ENCODE measurements around the gene MAML3. TPM values are rescaled to one million over a fixed set of nuclear protein-coding genes. Genes with fewer than 3 reads are reported as not detected.

Gene MAML3
- total and polyA plus RNA-seq, 2 of the 13 experiments (the other 11 are each of a cell fraction or from before 2014, with no cell fraction given) = 0.05 to 0.13 TPM

DNA sequence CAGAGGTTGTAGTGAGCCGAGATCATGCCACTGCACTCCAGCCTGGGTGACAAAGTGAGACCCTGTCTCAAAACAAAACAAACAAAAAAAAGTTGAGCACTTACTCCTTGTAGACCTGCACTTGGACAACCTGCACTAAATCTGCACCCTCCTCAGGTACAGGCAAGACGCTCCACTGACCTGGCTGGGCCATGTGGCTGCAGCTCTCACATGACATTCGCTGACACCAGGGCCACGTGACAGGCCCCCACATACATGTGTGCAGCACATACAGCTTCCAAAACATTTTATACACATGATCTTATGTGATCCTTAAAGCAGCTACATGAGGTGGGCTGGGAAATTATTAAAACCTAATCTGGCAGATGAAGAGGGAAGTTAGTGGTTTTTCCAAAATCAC is 425.8 kb downstream of the MAML3 start:
- no peak overlapping the region for H3K9ac ChIP-seq (ENCODE audit: insufficient read depth, low read depth, low read length)
- BruUV-seq (replicated peaks) = no TSS peak
- intact Hi-C loops (cut with micrococcal nuclease; ENCODE audit: unreplicated experiment) (no loop called here), in situ Hi-C loops (cut with HindIII; ENCODE audit: extremely low pct_ligation_motif_present, low pct_unique_long_range_greater_than_20kb) (no loop called here)
- no peak for TF ChIP-seq ELF1 (CRISPR knock-in tag; IDR thresholded peaks at IDR 0.05)
- TF ChIP-seq, protein P1, sequence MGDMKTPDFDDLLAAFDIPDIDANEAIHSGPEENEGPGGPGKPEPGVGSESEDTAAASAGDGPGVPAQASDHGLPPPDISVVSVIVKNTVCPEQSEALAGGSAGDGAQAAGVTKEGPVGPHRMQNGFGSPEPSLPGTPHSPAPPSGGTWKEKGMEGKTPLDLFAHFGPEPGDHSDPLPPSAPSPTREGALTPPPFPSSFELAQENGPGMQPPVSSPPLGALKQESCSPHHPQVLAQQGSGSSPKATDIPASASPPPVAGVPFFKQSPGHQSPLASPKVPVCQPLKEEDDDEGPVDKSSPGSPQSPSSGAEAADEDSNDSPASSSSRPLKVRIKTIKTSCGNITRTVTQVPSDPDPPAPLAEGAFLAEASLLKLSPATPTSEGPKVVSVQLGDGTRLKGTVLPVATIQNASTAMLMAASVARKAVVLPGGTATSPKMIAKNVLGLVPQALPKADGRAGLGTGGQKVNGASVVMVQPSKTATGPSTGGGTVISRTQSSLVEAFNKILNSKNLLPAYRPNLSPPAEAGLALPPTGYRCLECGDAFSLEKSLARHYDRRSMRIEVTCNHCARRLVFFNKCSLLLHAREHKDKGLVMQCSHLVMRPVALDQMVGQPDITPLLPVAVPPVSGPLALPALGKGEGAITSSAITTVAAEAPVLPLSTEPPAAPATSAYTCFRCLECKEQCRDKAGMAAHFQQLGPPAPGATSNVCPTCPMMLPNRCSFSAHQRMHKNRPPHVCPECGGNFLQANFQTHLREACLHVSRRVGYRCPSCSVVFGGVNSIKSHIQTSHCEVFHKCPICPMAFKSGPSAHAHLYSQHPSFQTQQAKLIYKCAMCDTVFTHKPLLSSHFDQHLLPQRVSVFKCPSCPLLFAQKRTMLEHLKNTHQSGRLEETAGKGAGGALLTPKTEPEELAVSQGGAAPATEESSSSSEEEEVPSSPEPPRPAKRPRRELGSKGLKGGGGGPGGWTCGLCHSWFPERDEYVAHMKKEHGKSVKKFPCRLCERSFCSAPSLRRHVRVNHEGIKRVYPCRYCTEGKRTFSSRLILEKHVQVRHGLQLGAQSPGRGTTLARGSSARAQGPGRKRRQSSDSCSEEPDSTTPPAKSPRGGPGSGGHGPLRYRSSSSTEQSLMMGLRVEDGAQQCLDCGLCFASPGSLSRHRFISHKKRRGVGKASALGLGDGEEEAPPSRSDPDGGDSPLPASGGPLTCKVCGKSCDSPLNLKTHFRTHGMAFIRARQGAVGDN (CRISPR knock-in tag; IDR thresholded peaks at IDR 0.05) = 0 out of 2 replicates have a peak, but pooled peaks have one; percentile 11
- H3K27me3 ChIP-seq (ENCODE audit: control insufficient read depth in 1 of 2, insufficient read depth in 2 of 2, low read length in 2 of 2) = no peaks in the 10 kb centered on the region
- CTCF ChIA-PET (ENCODE audit: low intra/inter-chr PET ratio, low total read pairs) = no interaction called here
- peak; percentile 10; the same call in 1 of the 3 replicates for ATAC-seq
- WGBS (ENCODE audit: low lambda C conversion rate) = 96% methylated on average over 4 of the region's 4 CpGs
- no peak for DNase-seq (ENCODE audit: low spot score)
- no peak overlapping the region for H2AFZ ChIP-seq (ENCODE audit: low read length)
- H3K4me3 ChIP-seq (replicated peaks in 1 of 3; ENCODE audit: insufficient read depth in 1 of 3, low read depth in 2 of 3, low read length in 3 of 3) = no peak overlapping the region
- H3K4me2 ChIP-seq (ENCODE audit: low read depth, low read length) = no peak overlapping the region
- POLR2A ChIA-PET = interaction anchor here (1.2 kb wide), 1 partner anchor 13 kb away, joined by 3 read pairs; no protein-coding TSS in a partner anchor
- no peak overlapping the region for H3K27ac ChIP-seq (ENCODE audit: extremely low read length, insufficient read depth, low read length)
- peaks cover 4% of the 10 kb centered on the region; the same call in 1 of the 2 replicates for H4K20me1 ChIP-seq (ENCODE audit: insufficient read depth, low read length)
- H3K9me3 ChIP-seq (ENCODE audit: low read length) = no peaks in the 10 kb centered on the region
- peaks cover 7 to 29% of the 10 kb centered on the region in 2 experiments for H3K36me3 ChIP-seq (replicated peaks in 1 of 2; ENCODE audit: control insufficient read depth in 1 of 2, insufficient read depth in 2 of 2, low read length in 2 of 2)
- FAIRE-seq = no peak
- H3K79me2 ChIP-seq (ENCODE audit: insufficient read depth, low read length) = no peaks in the 10 kb centered on the region
- peaks cover 27% of the 10 kb centered on the region for H3K4me1 ChIP-seq (ENCODE audit: insufficient read depth, low read length)

GRCh38 chr4:139726615-139727014 is 427.4 kb downstream of the MAML3 start:
- in situ Hi-C loops (cut with HindIII; ENCODE audit: extremely low pct_ligation_motif_present, low pct_unique_long_range_greater_than_20kb) = no loop called here
- 75% methylated on average over 3 of the region's 3 CpGs for WGBS (ENCODE audit: low lambda C conversion rate)
- no peak overlapping the region for H3K4me3 ChIP-seq (replicated peaks in 1 of 3; ENCODE audit: insufficient read depth in 1 of 3, low read depth in 2 of 3, low read length in 3 of 3)
- no TSS peak for BruUV-seq (replicated peaks)
- ChIA-PET POLR2A (no interaction called here), CTCF (ENCODE audit: low intra/inter-chr PET ratio, low total read pairs) (no interaction called here)
- FAIRE-seq (no peak), DNase-seq (ENCODE audit: low spot score) (no peak), ATAC-seq (no peak)
- no peak overlapping the region for H2AFZ ChIP-seq (ENCODE audit: low read length)
- no peaks in the 10 kb centered on the region for H3K27me3 ChIP-seq (ENCODE audit: control insufficient read depth in 1 of 2, insufficient read depth in 2 of 2, low read length in 2 of 2)
- H3K4me2 ChIP-seq (ENCODE audit: low read depth, low read length) = no peak overlapping the region
- H4K20me1 ChIP-seq (ENCODE audit: insufficient read depth, low read length) = peaks cover 4% of the 10 kb centered on the region; the same call in 1 of the 2 replicates
- H3K9ac ChIP-seq (ENCODE audit: insufficient read depth, low read depth, low read length) = no peak overlapping the region
- peaks cover 7 to 29% of the 10 kb centered on the region in 2 experiments for H3K36me3 ChIP-seq (replicated peaks in 1 of 2; ENCODE audit: control insufficient read depth in 1 of 2, insufficient read depth in 2 of 2, low read length in 2 of 2)
- H3K79me2 ChIP-seq (ENCODE audit: insufficient read depth, low read length) = no peaks in the 10 kb centered on the region
- intact Hi-C loops (cut with micrococcal nuclease; ENCODE audit: unreplicated experiment) = no loop called here
- H3K9me3 ChIP-seq (ENCODE audit: low read length) = no peaks in the 10 kb centered on the region
- H3K4me1 ChIP-seq (ENCODE audit: insufficient read depth, low read length) = peaks cover 22% of the 10 kb centered on the region
- no peak overlapping the region for H3K27ac ChIP-seq (ENCODE audit: extremely low read length, insufficient read depth, low read length)
- no peak for TF ChIP-seq ZNF879 (CRISPR knock-in tag; IDR thresholded peaks at IDR 0.05)
- no peak for TF ChIP-seq PCBP1 (IDR thresholded peaks at IDR 0.05; ENCODE audit: borderline replicate concordance, low read depth, low read length)
- no peak for TF ChIP-seq ZNF180 (CRISPR knock-in tag; IDR thresholded peaks at IDR 0.05; ENCODE audit: borderline replicate concordance, low read depth)
- TF ChIP-seq, protein P2, sequence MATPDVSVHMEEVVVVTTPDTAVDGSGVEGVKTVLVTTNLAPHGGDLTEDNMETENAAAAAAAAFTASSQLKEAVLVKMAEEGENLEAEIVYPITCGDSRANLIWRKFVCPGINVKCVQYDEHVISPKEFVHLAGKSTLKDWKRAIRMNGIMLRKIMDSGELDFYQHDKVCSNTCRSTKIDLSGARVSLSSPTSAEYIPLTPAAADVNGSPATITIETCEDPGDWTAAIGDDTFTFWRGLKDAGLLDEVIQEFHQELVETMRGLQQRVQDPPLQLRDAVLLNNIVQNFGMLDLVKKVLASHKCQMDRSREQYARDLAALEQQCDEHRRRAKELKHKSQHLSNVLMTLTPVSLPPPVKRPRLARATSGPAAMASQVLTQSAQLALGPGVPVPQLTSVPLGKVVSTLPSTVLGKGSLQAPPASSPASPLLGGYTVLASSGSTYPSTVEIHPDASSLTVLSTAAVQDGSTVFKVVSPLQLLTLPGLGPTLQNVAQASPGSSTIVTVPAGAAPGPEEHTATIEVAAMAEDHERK (CRISPR knock-in tag; IDR thresholded peaks at IDR 0.05; ENCODE audit: low read depth) = no peak
- TF ChIP-seq, protein P3, sequence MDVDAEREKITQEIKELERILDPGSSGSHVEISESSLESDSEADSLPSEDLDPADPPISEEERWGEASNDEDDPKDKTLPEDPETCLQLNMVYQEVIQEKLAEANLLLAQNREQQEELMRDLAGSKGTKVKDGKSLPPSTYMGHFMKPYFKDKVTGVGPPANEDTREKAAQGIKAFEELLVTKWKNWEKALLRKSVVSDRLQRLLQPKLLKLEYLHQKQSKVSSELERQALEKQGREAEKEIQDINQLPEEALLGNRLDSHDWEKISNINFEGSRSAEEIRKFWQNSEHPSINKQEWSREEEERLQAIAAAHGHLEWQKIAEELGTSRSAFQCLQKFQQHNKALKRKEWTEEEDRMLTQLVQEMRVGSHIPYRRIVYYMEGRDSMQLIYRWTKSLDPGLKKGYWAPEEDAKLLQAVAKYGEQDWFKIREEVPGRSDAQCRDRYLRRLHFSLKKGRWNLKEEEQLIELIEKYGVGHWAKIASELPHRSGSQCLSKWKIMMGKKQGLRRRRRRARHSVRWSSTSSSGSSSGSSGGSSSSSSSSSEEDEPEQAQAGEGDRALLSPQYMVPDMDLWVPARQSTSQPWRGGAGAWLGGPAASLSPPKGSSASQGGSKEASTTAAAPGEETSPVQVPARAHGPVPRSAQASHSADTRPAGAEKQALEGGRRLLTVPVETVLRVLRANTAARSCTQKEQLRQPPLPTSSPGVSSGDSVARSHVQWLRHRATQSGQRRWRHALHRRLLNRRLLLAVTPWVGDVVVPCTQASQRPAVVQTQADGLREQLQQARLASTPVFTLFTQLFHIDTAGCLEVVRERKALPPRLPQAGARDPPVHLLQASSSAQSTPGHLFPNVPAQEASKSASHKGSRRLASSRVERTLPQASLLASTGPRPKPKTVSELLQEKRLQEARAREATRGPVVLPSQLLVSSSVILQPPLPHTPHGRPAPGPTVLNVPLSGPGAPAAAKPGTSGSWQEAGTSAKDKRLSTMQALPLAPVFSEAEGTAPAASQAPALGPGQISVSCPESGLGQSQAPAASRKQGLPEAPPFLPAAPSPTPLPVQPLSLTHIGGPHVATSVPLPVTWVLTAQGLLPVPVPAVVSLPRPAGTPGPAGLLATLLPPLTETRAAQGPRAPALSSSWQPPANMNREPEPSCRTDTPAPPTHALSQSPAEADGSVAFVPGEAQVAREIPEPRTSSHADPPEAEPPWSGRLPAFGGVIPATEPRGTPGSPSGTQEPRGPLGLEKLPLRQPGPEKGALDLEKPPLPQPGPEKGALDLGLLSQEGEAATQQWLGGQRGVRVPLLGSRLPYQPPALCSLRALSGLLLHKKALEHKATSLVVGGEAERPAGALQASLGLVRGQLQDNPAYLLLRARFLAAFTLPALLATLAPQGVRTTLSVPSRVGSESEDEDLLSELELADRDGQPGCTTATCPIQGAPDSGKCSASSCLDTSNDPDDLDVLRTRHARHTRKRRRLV (CRISPR knock-in tag; IDR thresholded peaks at IDR 0.05) = no peak

Measured in HepG2 (cell line).